ENCODE measurements around the gene ITGA7. TPM values are rescaled to one million over a fixed set of nuclear protein-coding genes. Genes with fewer than 3 reads are reported as not detected.

Gene ITGA7
- total and polyA plus RNA-seq, 4 donors: 34.4 to 115 (median 66.4) TPM

GRCh38 chr12:55734595-55734994 lies 26.9 kb upstream of the ITGA7 start:
- H3K4me1 ChIP-seq (ENCODE audit: control insufficient read depth, insufficient read depth, low read length): peaks cover 53% of the 10 kb centered on the region
- DNase-seq (ENCODE audit: low read depth in 4 of 6, low spot score in 6 of 6): no peak

GRCh38 chr12:55733858-55734257 lies 26.2 kb upstream of the ITGA7 start:
- Histone ChIP-seq H3K27ac (ENCODE audit: low read depth, low read length) (no peak overlapping the region), H3K4me1 (ENCODE audit: control insufficient read depth, insufficient read depth, low read length) (peaks cover 59% of the 10 kb centered on the region), H3K27me3 (ENCODE audit: control insufficient read depth, insufficient read depth, low read length) (no peaks in the 10 kb centered on the region), H3K9me3 (ENCODE audit: control insufficient read depth, insufficient read depth, low read length) (no peaks in the 10 kb centered on the region), H3K36me3 (ENCODE audit: control insufficient read depth, insufficient read depth, low read length) (peaks cover 5% of the 10 kb centered on the region), H3K4me3 (ENCODE audit: low read depth, low read length) (no peak overlapping the region)
- no peak for DNase-seq (ENCODE audit: low read depth in 4 of 6, low spot score in 6 of 6)
- WGBS (ENCODE audit: insufficient coverage): 75% methylated on average over 2 of the region's 2 CpGs

More at GRCh38 chr12:55734595-55734994, 26.9 kb upstream of the ITGA7 start:
- Histone ChIP-seq H3K36me3 (ENCODE audit: control insufficient read depth, insufficient read depth, low read length) (peaks cover 5% of the 10 kb centered on the region), H3K27me3 (ENCODE audit: control insufficient read depth, insufficient read depth, low read length) (no peaks in the 10 kb centered on the region), H3K4me3 (ENCODE audit: low read depth, low read length) (no peak overlapping the region), H3K9me3 (ENCODE audit: control insufficient read depth, insufficient read depth, low read length) (no peaks in the 10 kb centered on the region), H3K27ac (ENCODE audit: low read depth, low read length) (no peak overlapping the region)
- 100% methylated on average over 1 of the region's 3 CpGs for WGBS (ENCODE audit: insufficient coverage)

GRCh38 chr12:55733021-55733555 lies 25.4 kb upstream of the ITGA7 start:
- Histone ChIP-seq H3K27ac (ENCODE audit: low read depth, low read length) (no peak overlapping the region), H3K9me3 (ENCODE audit: control insufficient read depth, insufficient read depth, low read length) (no peaks in the 10 kb centered on the region), H3K4me3 (ENCODE audit: low read depth, low read length) (no peak overlapping the region), H3K27me3 (ENCODE audit: control insufficient read depth, insufficient read depth, low read length) (no peaks in the 10 kb centered on the region), H3K36me3 (ENCODE audit: control insufficient read depth, insufficient read depth, low read length) (peaks cover 5% of the 10 kb centered on the region), H3K4me1 (ENCODE audit: control insufficient read depth, insufficient read depth, low read length) (peaks cover 56% of the 10 kb centered on the region)
- 82% methylated on average over 11 of the region's 14 CpGs for WGBS (ENCODE audit: insufficient coverage)
- DNase-seq (ENCODE audit: low read depth in 4 of 6, low spot score in 6 of 6): no peak

- no peak for DNase-seq (ENCODE audit: low read depth in 4 of 6, low spot score in 6 of 6)
- no peaks in the 10 kb centered on the region for H3K9me3 ChIP-seq (ENCODE audit: control insufficient read depth, insufficient read depth, low read length)
- peaks cover 56% of the 10 kb centered on the region for H3K4me1 ChIP-seq (ENCODE audit: control insufficient read depth, insufficient read depth, low read length)
- no peaks in the 10 kb centered on the region for H3K27me3 ChIP-seq (ENCODE audit: control insufficient read depth, insufficient read depth, low read length)
- H3K27ac ChIP-seq (ENCODE audit: low read depth, low read length): no peak overlapping the region
- H3K4me3 ChIP-seq (ENCODE audit: low read depth, low read length): no peak overlapping the region
- WGBS (ENCODE audit: insufficient coverage): 71% methylated on average over 2 of the region's 4 CpGs
- H3K36me3 ChIP-seq (ENCODE audit: control insufficient read depth, insufficient read depth, low read length): peaks cover 5% of the 10 kb centered on the region
These were observed 24.6 kb upstream of the ITGA7 start for GRCh38 chr12:55732288-55732687.

- Histone ChIP-seq H3K4me1 (ENCODE audit: control insufficient read depth, insufficient read depth, low read length) (peaks cover 48% of the 10 kb centered on the region), H3K9me3 (ENCODE audit: control insufficient read depth, insufficient read depth, low read length) (no peaks in the 10 kb centered on the region), H3K36me3 (ENCODE audit: control insufficient read depth, insufficient read depth, low read length) (peaks cover 24% of the 10 kb centered on the region), H3K4me3 (ENCODE audit: low read depth, low read length) (peak overlapping the region; percentile 77), H3K27me3 (ENCODE audit: control insufficient read depth, insufficient read depth, low read length) (no peaks in the 10 kb centered on the region), H3K27ac (ENCODE audit: low read depth, low read length) (peak overlapping the region; percentile 100)
- WGBS (ENCODE audit: insufficient coverage): under 1% methylated on average over 13 of the region's 19 CpGs
- DNase-seq (ENCODE audit: low read depth in 4 of 6, low spot score in 6 of 6): peak in 3 of 6 donors; percentile 60 to 95 (median 91)
These were observed 22.4 kb upstream of the ITGA7 start for GRCh38 chr12:55729819-55730818.

GRCh38 chr12:55728939-55729818 lies 21.5 kb upstream of the ITGA7 start, which contains the start of gene CD63:
TSS of gene CD63 (minus strand) at chr12:55729009. CDS start at chr12:55728341, 668 bp downstream.
- peaks cover 33% of the 10 kb centered on the region for H3K36me3 ChIP-seq (ENCODE audit: control insufficient read depth, insufficient read depth, low read length)
- H3K4me3 ChIP-seq (ENCODE audit: low read depth, low read length): peak within 1 kb of the TSS; percentile 82
- under 1% methylated on average over 51 of the region's 61 CpGs for WGBS (ENCODE audit: insufficient coverage)
- peak within 1 kb of the TSS; percentile 100 for H3K27ac ChIP-seq (ENCODE audit: low read depth, low read length)
- H3K27me3 ChIP-seq (ENCODE audit: control insufficient read depth, insufficient read depth, low read length): no peaks in the 10 kb centered on the region
- no peaks in the 10 kb centered on the region for H3K9me3 ChIP-seq (ENCODE audit: control insufficient read depth, insufficient read depth, low read length)
- H3K4me1 ChIP-seq (ENCODE audit: control insufficient read depth, insufficient read depth, low read length): peaks cover 56% of the 10 kb centered on the region
- DNase-seq (ENCODE audit: low read depth in 4 of 6, low spot score in 6 of 6): peak in 4 of 6 donors; percentile 82 to 97 (median 92)

- H3K27me3 ChIP-seq (ENCODE audit: control insufficient read depth, insufficient read depth, low read length): no peaks in the 10 kb centered on the region
- WGBS (ENCODE audit: insufficient coverage): under 1% methylated on average over 48 of the region's 61 CpGs
These were observed 20.7 kb upstream of the ITGA7 start for GRCh38 chr12:55728186-55728938.

GRCh38 chr12:55727643-55728185 lies 20.0 kb upstream of the ITGA7 start:
- no peaks in the 10 kb centered on the region for H3K27me3 ChIP-seq (ENCODE audit: control insufficient read depth, insufficient read depth, low read length)
- H3K4me1 ChIP-seq (ENCODE audit: control insufficient read depth, insufficient read depth, low read length): peaks cover 61% of the 10 kb centered on the region
- peak overlapping the region; percentile 96 for H3K27ac ChIP-seq (ENCODE audit: low read depth, low read length)
- H3K9me3 ChIP-seq (ENCODE audit: control insufficient read depth, insufficient read depth, low read length): no peaks in the 10 kb centered on the region
- 8% methylated on average over 4 of the region's 9 CpGs for WGBS (ENCODE audit: insufficient coverage)
- H3K36me3 ChIP-seq (ENCODE audit: control insufficient read depth, insufficient read depth, low read length): peaks cover 44% of the 10 kb centered on the region
- peak overlapping the region; percentile 82 for H3K4me3 ChIP-seq (ENCODE audit: low read depth, low read length)
- DNase-seq (ENCODE audit: low read depth in 4 of 6, low spot score in 6 of 6): no peak

More at GRCh38 chr12:55728186-55728938, 20.7 kb upstream of the ITGA7 start:
- peak in 2 of 6 donors; percentile 87 to 90 for DNase-seq (ENCODE audit: low read depth in 4 of 6, low spot score in 6 of 6)
- Histone ChIP-seq H3K36me3 (ENCODE audit: control insufficient read depth, insufficient read depth, low read length) (peaks cover 40% of the 10 kb centered on the region), H3K9me3 (ENCODE audit: control insufficient read depth, insufficient read depth, low read length) (no peaks in the 10 kb centered on the region), H3K27ac (ENCODE audit: low read depth, low read length) (peak overlapping the region; percentile 96), H3K4me3 (ENCODE audit: low read depth, low read length) (peak overlapping the region; percentile 82), H3K4me1 (ENCODE audit: control insufficient read depth, insufficient read depth, low read length) (peaks cover 61% of the 10 kb centered on the region)
